SK-N-SH treated with all-trans-retinoic acid at 6 μM for 48 hours (cell line): ENCODE measurements around the gene JKAMP.

Experiments used
- BACH2 ChIP-seq: fragments of 250-450 bp; sonication (Bioruptor Pico); IDR thresholded peaks from 2 replicates; pipeline ENCODE4 v1.9.0; 2021; ENCODE audit warnings: mild to moderate bottlenecking, borderline replicate concordance
- RARB ChIP-seq: fragments of 250-450 bp; sonication (Bioruptor Pico); IDR thresholded peaks from 2 replicates; pipeline ENCODE4 v1.8.0; 2021; ENCODE audit warnings: mild to moderate bottlenecking, moderate library complexity
- TCF4 ChIP-seq: fragments of 250-450 bp; sonication (Bioruptor Pico); IDR thresholded peaks from 2 replicates; pipeline ENCODE4 v1.8.0; 2021; ENCODE audit warnings: mild to moderate bottlenecking, moderate library complexity, borderline replicate concordance
- ZFP3 ChIP-seq: fragments of 250-450 bp; sonication (Bioruptor Pico); IDR thresholded peaks from 2 replicates; pipeline ENCODE4 v1.5.0; 2020; ENCODE audit warnings: mild to moderate bottlenecking, moderate library complexity
- ZFP30 ChIP-seq: fragments of 450-650 bp; formaldehyde crosslinking; IDR thresholded peaks from 2 replicates; pipeline ENCODE4 v1.5.0; 2022; ENCODE audit warnings: mild to moderate bottlenecking, moderate library complexity
- TF ChIP-seq, protein P1 (sequence below): fragments of 250-450 bp; sonication (Bioruptor Pico); IDR thresholded peaks from 2 replicates; pipeline ENCODE4 v1.5.1; 2021; ENCODE audit warnings: mild to moderate bottlenecking, moderate library complexity
- TF ChIP-seq, protein P2 (sequence below): fragments of 250-450 bp; sonication (Bioruptor Pico); IDR thresholded peaks from 2 replicates; pipeline ENCODE4 v1.8.0; 2020; ENCODE audit warnings: mild to moderate bottlenecking, moderate library complexity, borderline replicate concordance
- TF ChIP-seq, protein P3 (sequence below): fragments of 250-450 bp; sonication (Bioruptor Pico); IDR thresholded peaks from 2 replicates; pipeline ENCODE4 v1.5.0; 2020; ENCODE audit warnings: mild to moderate bottlenecking, moderate library complexity

DNA sequence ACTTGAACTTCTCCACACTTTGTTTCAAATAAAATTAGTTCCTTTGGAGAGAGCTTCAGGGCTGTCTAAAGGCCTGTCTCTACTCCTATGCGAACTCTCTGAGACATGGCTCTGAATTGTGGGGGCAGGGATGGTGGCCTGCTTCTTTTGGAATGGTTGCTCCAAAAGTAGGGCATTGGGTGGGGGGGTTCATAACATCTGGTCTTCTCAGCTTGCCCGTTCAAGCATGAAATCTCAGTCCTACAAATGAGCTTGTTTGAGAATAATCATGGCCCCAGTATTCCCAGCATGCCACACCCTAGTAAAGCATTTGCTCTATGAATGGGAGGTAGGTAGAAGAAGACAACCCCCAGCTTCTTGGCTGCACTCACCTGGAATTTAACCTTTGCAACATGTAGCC, 25.8 kb upstream of the JKAMP start:
- TF ChIP-seq TCF4 (CRISPR knock-in tag) (no peak), RARB (CRISPR knock-in tag) (no peak), ZFP30 (CRISPR knock-in tag) (no peak), ZFP3 (CRISPR knock-in tag) (no peak), BACH2 (no peak)
- TF ChIP-seq, protein P1, sequence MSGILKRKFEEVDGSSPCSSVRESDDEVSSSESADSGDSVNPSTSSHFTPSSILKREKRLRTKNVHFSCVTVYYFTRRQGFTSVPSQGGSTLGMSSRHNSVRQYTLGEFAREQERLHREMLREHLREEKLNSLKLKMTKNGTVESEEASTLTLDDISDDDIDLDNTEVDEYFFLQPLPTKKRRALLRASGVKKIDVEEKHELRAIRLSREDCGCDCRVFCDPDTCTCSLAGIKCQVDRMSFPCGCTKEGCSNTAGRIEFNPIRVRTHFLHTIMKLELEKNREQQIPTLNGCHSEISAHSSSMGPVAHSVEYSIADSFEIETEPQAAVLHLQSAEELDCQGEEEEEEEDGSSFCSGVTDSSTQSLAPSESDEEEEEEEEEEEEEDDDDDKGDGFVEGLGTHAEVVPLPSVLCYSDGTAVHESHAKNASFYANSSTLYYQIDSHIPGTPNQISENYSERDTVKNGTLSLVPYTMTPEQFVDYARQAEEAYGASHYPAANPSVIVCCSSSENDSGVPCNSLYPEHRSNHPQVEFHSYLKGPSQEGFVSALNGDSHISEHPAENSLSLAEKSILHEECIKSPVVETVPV (CRISPR knock-in tag): no peak
- TF ChIP-seq, protein P2, sequence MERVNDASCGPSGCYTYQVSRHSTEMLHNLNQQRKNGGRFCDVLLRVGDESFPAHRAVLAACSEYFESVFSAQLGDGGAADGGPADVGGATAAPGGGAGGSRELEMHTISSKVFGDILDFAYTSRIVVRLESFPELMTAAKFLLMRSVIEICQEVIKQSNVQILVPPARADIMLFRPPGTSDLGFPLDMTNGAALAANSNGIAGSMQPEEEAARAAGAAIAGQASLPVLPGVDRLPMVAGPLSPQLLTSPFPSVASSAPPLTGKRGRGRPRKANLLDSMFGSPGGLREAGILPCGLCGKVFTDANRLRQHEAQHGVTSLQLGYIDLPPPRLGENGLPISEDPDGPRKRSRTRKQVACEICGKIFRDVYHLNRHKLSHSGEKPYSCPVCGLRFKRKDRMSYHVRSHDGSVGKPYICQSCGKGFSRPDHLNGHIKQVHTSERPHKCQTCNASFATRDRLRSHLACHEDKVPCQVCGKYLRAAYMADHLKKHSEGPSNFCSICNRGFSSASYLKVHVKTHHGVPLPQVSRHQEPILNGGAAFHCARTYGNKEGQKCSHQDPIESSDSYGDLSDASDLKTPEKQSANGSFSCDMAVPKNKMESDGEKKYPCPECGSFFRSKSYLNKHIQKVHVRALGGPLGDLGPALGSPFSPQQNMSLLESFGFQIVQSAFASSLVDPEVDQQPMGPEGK (CRISPR knock-in tag): no peak
- TF ChIP-seq, protein P3, sequence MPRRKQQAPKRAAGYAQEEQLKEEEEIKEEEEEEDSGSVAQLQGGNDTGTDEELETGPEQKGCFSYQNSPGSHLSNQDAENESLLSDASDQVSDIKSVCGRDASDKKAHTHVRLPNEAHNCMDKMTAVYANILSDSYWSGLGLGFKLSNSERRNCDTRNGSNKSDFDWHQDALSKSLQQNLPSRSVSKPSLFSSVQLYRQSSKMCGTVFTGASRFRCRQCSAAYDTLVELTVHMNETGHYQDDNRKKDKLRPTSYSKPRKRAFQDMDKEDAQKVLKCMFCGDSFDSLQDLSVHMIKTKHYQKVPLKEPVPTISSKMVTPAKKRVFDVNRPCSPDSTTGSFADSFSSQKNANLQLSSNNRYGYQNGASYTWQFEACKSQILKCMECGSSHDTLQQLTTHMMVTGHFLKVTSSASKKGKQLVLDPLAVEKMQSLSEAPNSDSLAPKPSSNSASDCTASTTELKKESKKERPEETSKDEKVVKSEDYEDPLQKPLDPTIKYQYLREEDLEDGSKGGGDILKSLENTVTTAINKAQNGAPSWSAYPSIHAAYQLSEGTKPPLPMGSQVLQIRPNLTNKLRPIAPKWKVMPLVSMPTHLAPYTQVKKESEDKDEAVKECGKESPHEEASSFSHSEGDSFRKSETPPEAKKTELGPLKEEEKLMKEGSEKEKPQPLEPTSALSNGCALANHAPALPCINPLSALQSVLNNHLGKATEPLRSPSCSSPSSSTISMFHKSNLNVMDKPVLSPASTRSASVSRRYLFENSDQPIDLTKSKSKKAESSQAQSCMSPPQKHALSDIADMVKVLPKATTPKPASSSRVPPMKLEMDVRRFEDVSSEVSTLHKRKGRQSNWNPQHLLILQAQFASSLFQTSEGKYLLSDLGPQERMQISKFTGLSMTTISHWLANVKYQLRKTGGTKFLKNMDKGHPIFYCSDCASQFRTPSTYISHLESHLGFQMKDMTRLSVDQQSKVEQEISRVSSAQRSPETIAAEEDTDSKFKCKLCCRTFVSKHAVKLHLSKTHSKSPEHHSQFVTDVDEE (CRISPR knock-in tag): no peak
